Fibroblast of skin of scalp (primary cell): ENCODE measurements around the gene NPAS3.

Source experiments
- DNase-seq: peaks from one replicate; pipeline ENCODE4 v3.0.0-alpha.2; 2013

NPAS3 gene

GRCh38 chr14:33563191-33563900 is 624.7 kb downstream of the NPAS3 start:
- no peak for DNase-seq

- DNase-seq = no peak
Observed at GRCh38 chr14:33563901-33564197, 625.2 kb downstream of the NPAS3 start.

GRCh38 chr14:33564774-33565630 is 626.3 kb downstream of the NPAS3 start:
- peak; percentile 57 for DNase-seq

GRCh38 chr14:33566082-33566481 is 627.4 kb downstream of the NPAS3 start:
- DNase-seq = no peak

GRCh38 chr14:33567023-33567728 is 628.5 kb downstream of the NPAS3 start:
- no peak for DNase-seq

GRCh38 chr14:33567731-33568130 is 629.1 kb downstream of the NPAS3 start:
- DNase-seq = peak; percentile 30

GRCh38 chr14:33568935-33569579 is 630.4 kb downstream of the NPAS3 start:
- DNase-seq = no peak

GRCh38 chr14:33569821-33570687 is 631.4 kb downstream of the NPAS3 start:
- DNase-seq = peak; percentile 40

GRCh38 chr14:33570694-33571310 is 632.1 kb downstream of the NPAS3 start:
- DNase-seq = no peak

- DNase-seq = peak; percentile 29
Observed at GRCh38 chr14:33573301-33573880, 634.7 kb downstream of the NPAS3 start.

- no peak for DNase-seq
Observed at GRCh38 chr14:33576014-33576413, 637.3 kb downstream of the NPAS3 start.

- no peak for DNase-seq
Observed at GRCh38 chr14:33578461-33579216, 640.0 kb downstream of the NPAS3 start.

- no peak for DNase-seq
Observed at GRCh38 chr14:33580231-33580749, 641.6 kb downstream of the NPAS3 start.

- DNase-seq = no peak
Observed at GRCh38 chr14:33580841-33581240, 642.2 kb downstream of the NPAS3 start.

GRCh38 chr14:33584697-33585096 is 646.0 kb downstream of the NPAS3 start:
- DNase-seq = no peak

GRCh38 chr14:33586806-33587205 is 648.1 kb downstream of the NPAS3 start:
- no peak for DNase-seq

- no peak for DNase-seq
Observed at GRCh38 chr14:33587791-33588190, 649.1 kb downstream of the NPAS3 start.

- no peak for DNase-seq
Observed at GRCh38 chr14:33588771-33589170, 650.1 kb downstream of the NPAS3 start.

- DNase-seq = peak; percentile 45
Observed at GRCh38 chr14:33589334-33589733, 650.7 kb downstream of the NPAS3 start.
